Measurements from ENCODE around the gene SLC9A9.

Gene SLC9A9

DNA sequence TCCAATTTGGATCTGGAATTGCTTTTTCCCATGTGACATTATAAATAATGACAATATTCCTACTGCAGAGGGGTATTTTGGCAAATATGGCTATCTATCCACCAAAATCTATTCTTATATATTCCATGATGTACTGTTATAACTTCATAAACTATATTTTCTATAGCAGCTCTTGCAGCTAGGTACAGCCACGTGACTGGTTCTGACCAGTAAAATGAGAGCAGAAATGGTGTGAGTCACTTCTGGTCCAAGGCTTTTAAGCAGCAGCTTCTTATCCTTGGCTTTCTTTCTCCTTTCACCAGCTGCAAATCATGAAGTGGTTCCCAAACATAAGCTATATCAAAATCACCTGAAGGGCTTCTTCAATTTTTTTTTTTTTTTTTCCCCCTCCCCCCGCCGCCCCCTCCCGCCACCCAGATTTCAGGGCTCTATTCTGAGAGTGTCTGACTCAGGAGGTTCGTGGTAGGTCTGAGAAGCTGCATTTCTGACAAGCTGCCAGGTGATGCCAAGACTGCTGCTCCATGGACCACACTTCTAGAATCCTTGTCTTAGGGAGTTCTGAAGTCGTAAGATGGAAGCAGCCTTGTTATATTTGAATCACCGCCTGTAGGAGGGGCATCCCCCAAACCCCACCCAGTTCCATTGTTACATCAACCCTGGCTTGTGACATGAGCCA lies 371.2 kb downstream of the SLC9A9 start:
- H3K4me3 ChIP-seq (ENCODE audit: control insufficient read depth, low read depth, low read length): no peak overlapping the region
- TF ChIP-seq, protein P1, sequence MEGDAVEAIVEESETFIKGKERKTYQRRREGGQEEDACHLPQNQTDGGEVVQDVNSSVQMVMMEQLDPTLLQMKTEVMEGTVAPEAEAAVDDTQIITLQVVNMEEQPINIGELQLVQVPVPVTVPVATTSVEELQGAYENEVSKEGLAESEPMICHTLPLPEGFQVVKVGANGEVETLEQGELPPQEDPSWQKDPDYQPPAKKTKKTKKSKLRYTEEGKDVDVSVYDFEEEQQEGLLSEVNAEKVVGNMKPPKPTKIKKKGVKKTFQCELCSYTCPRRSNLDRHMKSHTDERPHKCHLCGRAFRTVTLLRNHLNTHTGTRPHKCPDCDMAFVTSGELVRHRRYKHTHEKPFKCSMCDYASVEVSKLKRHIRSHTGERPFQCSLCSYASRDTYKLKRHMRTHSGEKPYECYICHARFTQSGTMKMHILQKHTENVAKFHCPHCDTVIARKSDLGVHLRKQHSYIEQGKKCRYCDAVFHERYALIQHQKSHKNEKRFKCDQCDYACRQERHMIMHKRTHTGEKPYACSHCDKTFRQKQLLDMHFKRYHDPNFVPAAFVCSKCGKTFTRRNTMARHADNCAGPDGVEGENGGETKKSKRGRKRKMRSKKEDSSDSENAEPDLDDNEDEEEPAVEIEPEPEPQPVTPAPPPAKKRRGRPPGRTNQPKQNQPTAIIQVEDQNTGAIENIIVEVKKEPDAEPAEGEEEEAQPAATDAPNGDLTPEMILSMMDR (IDR thresholded peaks at IDR 0.05; ENCODE audit: control insufficient read depth, insufficient read depth, low read depth, low read length, missing control alignments): no peak
- DNase-seq (ENCODE audit: low read depth): no peak

DNA sequence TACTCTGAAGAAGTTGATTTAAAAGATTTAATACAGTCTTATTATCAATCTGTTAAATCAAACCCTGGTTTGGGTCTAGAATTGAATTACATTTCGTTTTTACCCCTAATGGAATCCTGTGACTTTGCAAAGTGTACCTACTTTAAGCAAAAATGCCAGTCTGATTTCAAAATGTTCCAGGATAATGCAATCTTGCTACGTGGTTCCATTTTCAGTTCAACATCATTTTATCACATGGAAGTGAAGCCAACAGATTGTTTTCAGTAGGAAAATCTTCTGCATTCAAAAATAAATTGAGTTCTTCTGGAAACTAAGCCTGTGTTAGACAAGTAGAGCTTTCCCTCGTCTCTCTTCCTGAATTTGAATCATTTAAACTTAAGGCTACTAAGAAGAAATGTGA lies 372.3 kb downstream of the SLC9A9 start:
- TF ChIP-seq, protein P1 (IDR thresholded peaks at IDR 0.05; ENCODE audit: control insufficient read depth, insufficient read depth, low read depth, low read length, missing control alignments): no peak
- no peak for DNase-seq (ENCODE audit: low read depth)
- no peak overlapping the region for H3K4me3 ChIP-seq (ENCODE audit: control insufficient read depth, low read depth, low read length)

DNA sequence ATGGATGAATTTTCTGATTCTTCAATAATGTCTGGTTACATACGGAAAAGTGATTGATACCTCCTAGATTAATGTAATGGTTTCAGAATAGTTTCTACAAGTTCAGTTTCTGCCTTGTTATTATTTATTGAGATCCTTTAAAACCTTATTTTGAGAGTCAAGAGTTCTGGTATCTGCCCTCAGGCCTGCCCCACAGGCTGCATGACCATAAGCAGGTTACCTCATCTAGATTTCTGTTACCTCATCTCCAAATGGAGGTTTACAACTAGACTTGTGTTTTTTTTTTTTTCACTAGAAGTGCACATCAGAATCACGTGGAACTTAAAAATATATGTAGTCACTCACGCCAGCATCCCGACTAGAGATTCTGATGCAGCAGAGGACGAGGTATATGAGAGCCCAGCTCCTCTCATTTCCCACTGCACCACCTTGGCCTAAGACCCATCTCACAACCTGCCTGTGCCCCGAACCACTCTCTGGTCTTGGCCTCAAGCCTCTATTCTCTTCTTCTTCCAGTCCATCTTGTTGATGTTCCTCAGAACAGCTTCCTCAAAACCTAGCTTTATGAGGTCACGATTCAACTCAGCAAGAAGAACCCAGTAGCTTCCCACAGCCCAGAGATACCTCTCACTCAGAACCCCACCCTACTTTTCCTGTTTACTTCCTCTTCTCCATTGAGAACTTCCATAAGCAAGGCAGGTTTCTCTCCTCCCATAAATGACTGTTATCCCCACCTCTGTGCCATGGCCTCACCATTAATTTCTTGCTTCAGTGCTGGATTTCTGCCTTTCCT lies 375.3 kb downstream of the SLC9A9 start:
- TF ChIP-seq, protein P1 (IDR thresholded peaks at IDR 0.05; ENCODE audit: control insufficient read depth, insufficient read depth, low read depth, low read length, missing control alignments): no peak
- DNase-seq (ENCODE audit: low read depth): no peak
- H3K4me3 ChIP-seq (ENCODE audit: control insufficient read depth, low read depth, low read length): no peak overlapping the region

DNA sequence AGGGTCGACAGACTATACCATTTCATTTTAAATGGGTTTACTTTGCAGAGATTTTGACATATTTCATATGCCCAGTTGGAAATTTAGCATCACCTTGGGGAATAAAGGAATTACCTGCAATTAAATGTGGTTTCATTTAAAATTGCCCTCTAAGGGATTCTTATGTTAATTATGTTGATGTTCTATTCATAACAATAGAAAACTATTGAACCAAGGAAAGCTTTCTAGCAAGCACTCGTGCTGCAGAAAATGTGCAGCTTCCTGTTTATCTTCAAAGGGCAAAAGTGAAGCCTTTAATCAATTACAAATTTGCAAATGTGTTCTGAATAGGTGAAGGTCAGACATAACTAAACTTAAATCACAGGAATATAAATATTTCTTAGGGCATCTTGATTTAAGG lies 376.6 kb downstream of the SLC9A9 start:
- no peak for DNase-seq (ENCODE audit: low read depth)
- H3K4me3 ChIP-seq (ENCODE audit: control insufficient read depth, low read depth, low read length): no peak overlapping the region
- TF ChIP-seq, protein P1 (IDR thresholded peaks at IDR 0.05; ENCODE audit: control insufficient read depth, insufficient read depth, low read depth, low read length, missing control alignments): no peak

DNA sequence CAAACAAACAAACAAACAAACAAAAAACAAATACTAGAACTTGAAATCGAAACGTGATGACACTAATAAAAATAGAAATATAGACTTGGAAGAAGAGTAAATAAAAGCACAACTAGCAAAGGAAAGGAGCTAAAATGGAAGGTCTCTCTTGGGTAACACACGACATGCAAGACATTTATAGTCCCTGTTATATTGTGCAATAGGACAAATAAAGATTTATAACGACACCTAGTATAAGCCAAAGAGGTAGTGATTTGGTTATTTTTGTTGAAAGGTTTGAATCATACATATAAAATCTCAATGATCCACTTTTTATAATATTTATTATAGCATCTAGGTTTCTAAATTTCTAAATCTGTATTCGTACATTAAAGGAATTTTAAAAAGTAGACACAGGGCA lies 379.1 kb downstream of the SLC9A9 start:
- TF ChIP-seq, protein P1 (IDR thresholded peaks at IDR 0.05; ENCODE audit: control insufficient read depth, insufficient read depth, low read depth, low read length, missing control alignments): no peak
- DNase-seq (ENCODE audit: low read depth): no peak
- H3K4me3 ChIP-seq (ENCODE audit: control insufficient read depth, low read depth, low read length): no peak overlapping the region

DNA sequence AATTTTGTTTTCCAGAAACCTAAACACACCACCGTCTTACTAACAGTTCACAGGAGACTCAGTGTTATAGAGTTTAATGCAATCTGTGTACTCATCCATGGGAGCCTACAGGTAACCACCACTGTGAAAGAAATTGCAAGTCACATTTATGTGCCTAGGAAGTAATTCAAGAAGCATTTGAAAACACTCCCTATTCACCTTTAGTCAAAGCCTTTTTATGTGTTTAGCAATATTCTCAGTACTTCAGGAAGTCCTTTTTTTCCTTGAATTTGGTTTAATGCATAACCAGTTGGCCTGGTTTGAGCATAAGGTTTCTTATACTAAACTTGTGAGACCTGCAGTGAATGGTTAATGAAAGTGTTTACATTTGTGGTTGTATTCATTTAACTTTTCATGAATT lies 382.6 kb downstream of the SLC9A9 start:
- no peak for DNase-seq (ENCODE audit: low read depth)
- TF ChIP-seq, protein P1 (IDR thresholded peaks at IDR 0.05; ENCODE audit: control insufficient read depth, insufficient read depth, low read depth, low read length, missing control alignments): no peak
- H3K4me3 ChIP-seq (ENCODE audit: control insufficient read depth, low read depth, low read length): no peak overlapping the region

All from AG09309 (cell line).